Nephron progenitor cell (in vitro differentiated cells): Measurements from ENCODE around the gene ALPG.

ENCODE experiments used
- DNase-seq: peaks from one replicate; pipeline ENCODE4 v3.0.0; 2021
- H3K27ac Mint-ChIP-seq: 2 replicates; pipeline ENCODE4 v1.8.0; 2021; ENCODE audit warnings: mild to moderate bottlenecking, moderate library complexity, mixed read lengths
- H3K27me3 Mint-ChIP-seq: 2 replicates; pipeline ENCODE4 v1.8.0; 2021; ENCODE audit warnings: mild to moderate bottlenecking, low read depth, mixed read lengths; ENCODE audit not compliant: poor library complexity
- H3K36me3 Mint-ChIP-seq: 2 replicates; pipeline ENCODE4 v1.8.0; 2021; ENCODE audit warnings: low read depth, mixed read lengths
- H3K4me1 Mint-ChIP-seq: 2 replicates; pipeline ENCODE4 v1.8.0; 2021; ENCODE audit warnings: mixed read lengths
- H3K4me3 Mint-ChIP-seq: 2 replicates; pipeline ENCODE4 v1.8.0; 2021; ENCODE audit warnings: mild to moderate bottlenecking, moderate library complexity, mixed read lengths
- H3K9me3 Mint-ChIP-seq: 2 replicates; pipeline ENCODE4 v1.8.0; 2021; ENCODE audit warnings: mild to moderate bottlenecking, moderate library complexity, mixed read lengths
- TF ChIP-seq, protein P1 (sequence below): fragments of 200-600 bp; sonication (generic); IDR thresholded peaks from 2 replicates; pipeline ENCODE4 v1.5.0; 2021; ENCODE audit warnings: antibody characterized with exemption

Gene ALPG

DNA sequence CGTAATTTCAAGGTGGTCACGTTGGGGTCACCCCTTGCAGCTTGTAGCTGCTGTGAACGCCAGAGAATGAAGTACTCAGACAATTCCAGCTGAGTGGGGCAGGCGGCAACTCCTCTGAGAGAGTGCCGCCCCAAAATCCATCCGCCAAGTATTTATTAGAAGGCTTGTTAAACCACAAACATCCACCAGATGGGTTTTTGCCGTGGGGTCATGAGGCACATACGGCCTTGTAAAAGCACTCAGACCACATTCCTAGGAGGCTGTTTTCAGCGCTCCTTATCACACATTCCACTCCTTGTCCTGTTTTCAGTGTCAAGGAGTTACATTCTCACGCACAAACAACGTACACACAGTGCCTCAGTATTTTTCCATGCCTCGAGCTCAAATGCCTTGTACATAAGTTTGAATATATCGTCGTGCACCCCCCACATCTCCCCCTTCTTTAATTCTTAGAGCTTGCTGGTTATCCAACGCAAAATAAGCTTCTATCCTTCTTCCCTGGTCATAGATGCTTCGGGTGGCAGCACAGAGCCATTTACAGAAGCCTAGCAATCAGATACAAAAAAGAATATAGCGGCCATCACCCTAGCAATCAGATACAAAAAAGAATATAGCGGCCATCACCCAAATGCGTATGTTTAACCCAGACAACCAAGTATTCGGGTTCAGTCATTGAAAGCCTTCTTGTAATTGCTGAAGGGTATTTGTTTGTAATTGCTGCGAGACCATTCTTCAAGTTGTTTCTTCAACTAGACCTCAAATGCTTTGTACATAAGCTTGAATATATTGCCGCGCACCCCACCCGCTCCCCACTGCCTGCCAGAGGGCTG, 20.8 kb upstream of the ALPG start:
- TF ChIP-seq, protein P1, sequence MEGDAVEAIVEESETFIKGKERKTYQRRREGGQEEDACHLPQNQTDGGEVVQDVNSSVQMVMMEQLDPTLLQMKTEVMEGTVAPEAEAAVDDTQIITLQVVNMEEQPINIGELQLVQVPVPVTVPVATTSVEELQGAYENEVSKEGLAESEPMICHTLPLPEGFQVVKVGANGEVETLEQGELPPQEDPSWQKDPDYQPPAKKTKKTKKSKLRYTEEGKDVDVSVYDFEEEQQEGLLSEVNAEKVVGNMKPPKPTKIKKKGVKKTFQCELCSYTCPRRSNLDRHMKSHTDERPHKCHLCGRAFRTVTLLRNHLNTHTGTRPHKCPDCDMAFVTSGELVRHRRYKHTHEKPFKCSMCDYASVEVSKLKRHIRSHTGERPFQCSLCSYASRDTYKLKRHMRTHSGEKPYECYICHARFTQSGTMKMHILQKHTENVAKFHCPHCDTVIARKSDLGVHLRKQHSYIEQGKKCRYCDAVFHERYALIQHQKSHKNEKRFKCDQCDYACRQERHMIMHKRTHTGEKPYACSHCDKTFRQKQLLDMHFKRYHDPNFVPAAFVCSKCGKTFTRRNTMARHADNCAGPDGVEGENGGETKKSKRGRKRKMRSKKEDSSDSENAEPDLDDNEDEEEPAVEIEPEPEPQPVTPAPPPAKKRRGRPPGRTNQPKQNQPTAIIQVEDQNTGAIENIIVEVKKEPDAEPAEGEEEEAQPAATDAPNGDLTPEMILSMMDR: no peak
- Mint-ChIP-seq H3K4me3 (peak overlapping the region; percentile 71), H3K4me1 (peaks cover 5% of the 10 kb centered on the region), H3K36me3 (no peaks in the 10 kb centered on the region), H3K9me3 (peaks cover 19% of the 10 kb centered on the region), H3K27ac (no peak overlapping the region), H3K27me3 (peaks cover 90% of the 10 kb centered on the region)
- no peak for DNase-seq

DNA sequence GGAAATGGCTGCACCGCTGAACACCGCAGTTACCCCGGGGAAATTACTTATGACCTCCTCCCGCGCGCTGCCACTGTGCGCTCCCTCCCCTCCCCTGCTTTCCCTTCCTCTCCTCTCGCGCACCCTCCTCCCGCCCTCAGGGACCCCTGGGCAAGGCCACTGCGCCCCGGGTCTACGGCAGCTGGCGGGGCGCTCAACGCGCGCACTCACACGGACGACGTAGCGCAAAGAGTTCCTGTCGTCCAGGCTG, 20.2 kb upstream of the ALPG start:
- Mint-ChIP-seq H3K27ac (no peak overlapping the region), H3K4me1 (peaks cover 5% of the 10 kb centered on the region), H3K36me3 (no peaks in the 10 kb centered on the region), H3K27me3 (peaks cover 95% of the 10 kb centered on the region), H3K9me3 (peaks cover 19% of the 10 kb centered on the region), H3K4me3 (peak overlapping the region; percentile 71)
- no peak for DNase-seq
- TF ChIP-seq, protein P1: no peak

DNA sequence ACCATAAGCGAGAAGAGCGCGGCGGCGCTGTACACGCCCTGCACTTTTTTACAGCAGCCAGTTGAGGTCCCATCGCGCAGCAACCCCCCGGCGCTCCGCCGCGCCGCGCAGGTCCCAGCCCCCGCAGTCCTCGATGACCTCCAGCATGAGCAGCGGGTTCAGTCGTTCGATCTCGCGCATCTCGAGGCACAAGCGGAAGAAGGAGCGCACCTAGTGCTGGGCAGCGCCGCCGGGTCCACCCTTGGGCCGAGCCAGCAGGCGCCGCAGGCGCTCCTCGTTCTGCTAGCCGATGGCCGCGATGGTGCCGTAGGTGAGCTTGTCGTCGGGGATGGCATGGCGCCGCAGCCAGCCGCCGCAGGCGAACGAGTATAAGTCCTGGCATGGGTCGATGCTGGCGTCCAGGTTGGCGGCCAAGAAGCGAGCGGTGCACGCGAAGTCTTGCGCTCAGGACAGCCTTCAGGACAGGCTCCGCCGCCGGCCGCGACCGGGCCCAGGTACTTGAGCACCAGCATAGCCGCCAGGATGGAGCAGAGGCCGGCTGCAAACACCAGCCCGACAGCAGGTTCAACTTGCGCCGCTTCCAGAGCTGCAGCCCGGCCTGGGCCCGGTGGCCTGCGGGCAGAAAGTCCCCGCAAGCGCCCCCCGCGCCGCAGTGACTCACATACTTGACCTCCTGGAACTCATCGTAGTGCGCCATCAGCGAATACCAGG, 19.7 kb upstream of the ALPG start:
- Mint-ChIP-seq H3K4me3 (peak overlapping the region; percentile 71), H3K27ac (no peak overlapping the region), H3K36me3 (no peaks in the 10 kb centered on the region), H3K27me3 (peaks cover 100% of the 10 kb centered on the region), H3K9me3 (peaks cover 19% of the 10 kb centered on the region), H3K4me1 (peaks cover 5% of the 10 kb centered on the region)
- TF ChIP-seq, protein P1: no peak
- DNase-seq: peak; percentile 61

DNA sequence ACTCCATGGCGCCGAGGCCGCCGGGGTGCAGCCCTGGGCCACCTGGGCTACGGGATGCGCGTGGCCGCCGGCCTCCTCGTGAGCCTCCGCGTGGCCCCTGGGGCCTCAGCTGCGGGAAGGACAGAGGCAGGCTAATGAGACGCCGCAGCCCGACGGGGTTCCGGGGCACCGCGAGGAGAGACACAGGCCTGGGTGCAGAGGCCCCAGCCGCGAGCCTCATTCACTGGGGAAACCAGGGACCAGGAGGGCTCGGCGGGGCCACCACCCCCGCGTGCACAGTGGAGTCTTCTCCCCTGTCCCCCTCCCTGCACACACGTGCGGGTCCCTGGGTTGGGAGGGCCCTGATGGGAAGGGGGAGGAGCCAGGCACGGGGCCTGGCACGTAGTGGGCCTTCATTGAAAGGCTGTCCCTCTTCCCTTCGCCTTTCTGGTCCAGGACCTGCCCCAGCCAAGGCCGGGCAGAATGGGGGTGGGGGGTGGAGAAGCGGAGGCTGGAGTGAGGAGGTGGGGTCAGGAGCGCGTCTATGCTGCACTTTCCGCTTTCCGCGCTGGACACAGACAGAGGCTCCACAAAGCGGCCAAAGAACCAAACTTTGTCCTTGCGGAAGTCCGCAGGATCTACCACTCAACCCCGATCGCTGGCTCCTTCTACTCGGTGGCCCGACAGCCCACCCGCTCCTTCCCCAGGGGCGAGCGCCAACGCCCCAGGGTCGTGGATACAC, 19.0 kb upstream of the ALPG start:
- Mint-ChIP-seq H3K4me1 (peaks cover 5% of the 10 kb centered on the region), H3K27me3 (peaks cover 98% of the 10 kb centered on the region), H3K36me3 (no peaks in the 10 kb centered on the region), H3K9me3 (peaks cover 19% of the 10 kb centered on the region), H3K27ac (no peak overlapping the region), H3K4me3 (no peak overlapping the region)
- DNase-seq: no peak
- TF ChIP-seq, protein P1: no peak

DNA sequence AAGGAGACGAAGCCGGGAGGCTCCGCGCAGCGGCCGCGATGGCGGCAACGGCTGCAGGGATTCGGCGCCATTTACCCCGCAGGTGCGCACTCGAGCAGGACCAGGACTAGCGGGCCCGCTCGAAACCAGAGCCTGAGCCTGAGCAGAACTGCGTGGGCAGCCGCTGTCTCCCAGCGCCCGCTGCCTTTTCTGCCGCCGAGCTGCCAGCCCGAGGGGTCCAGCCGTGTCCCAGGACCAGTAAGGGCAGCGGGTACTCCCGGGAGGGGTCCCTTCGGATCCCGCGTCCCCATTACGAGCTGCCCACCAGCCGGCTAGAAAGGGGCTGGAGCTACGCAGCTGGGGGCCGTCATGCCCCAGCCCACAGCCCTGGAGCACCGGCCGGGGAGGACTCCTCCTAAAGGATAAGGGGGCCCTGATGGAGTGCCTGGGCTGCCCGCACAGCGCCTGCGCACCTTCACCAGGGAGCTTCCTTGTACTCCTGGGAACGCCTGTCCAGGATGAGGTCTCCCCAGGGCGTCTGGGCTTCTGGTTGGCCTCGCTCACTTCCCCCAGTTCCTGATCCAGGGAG, 18.2 kb upstream of the ALPG start:
- TF ChIP-seq, protein P1: no peak
- H3K27ac Mint-ChIP-seq: no peak overlapping the region
- DNase-seq: peak; percentile 46
- no peaks in the 10 kb centered on the region for H3K36me3 Mint-ChIP-seq
- peaks cover 19% of the 10 kb centered on the region for H3K9me3 Mint-ChIP-seq
- H3K27me3 Mint-ChIP-seq: peaks cover 94% of the 10 kb centered on the region
- peaks cover 5% of the 10 kb centered on the region for H3K4me1 Mint-ChIP-seq
- no peak overlapping the region for H3K4me3 Mint-ChIP-seq
